H1 (cell line): ENCODE measurements around the gene PHETA1. TPM values are rescaled to one million over a fixed set of nuclear protein-coding genes. Genes with fewer than 3 reads are reported as not detected.

ENCODE experiments used
- CTCF ChIA-PET: fragments of 300-600 bp; sonication (Branson Sonifier 250); formaldehyde crosslinking; loops from one replicate; lab custom pipeline; 2021; ENCODE audit not compliant: partially characterized antibody; lab: Charles Lee
- POLR2A ChIA-PET: fragments of 300-600 bp; sonication (Branson Sonifier 250); formaldehyde crosslinking; loops from one replicate; lab custom pipeline; 2021; ENCODE audit warnings: inconsistent platforms; ENCODE audit not compliant: partially characterized antibody; lab: Charles Lee
- DNase-seq, 2 experiments: peaks; one replicate each; pipeline versions ENCODE4 v3.0.0 to v3.0.0-alpha.2; 2010 to 2022; ENCODE audit warnings: low spot score in 2 of 2, low read depth in 1 of 2, mixed read lengths in 1 of 2
- FAIRE-seq: peaks from 2 replicates; lab custom pipeline; 2011; peaks lifted over from hg19 to GRCh38; lab: Jason Lieb, UNC
- H2AFZ ChIP-seq: 2 replicates; pipeline ENCODE4 v1.8.1; 2012; ENCODE audit warnings: low read length, inconsistent platforms
- H2AK5ac ChIP-seq: 2 replicates; pipeline ENCODE4 v1.6.1; 2013; ENCODE audit warnings: low read depth, low read length
- H2BK120ac ChIP-seq: replicated peaks from 2 replicates; pipeline ENCODE3; 2013; ENCODE audit warnings: low read depth, low read length, inconsistent platforms
- H2BK12ac ChIP-seq: 2 replicates; pipeline ENCODE4 v1.6.1; 2013; ENCODE audit warnings: low read depth, low read length
- H2BK15ac ChIP-seq: 2 replicates; pipeline ENCODE4 v1.6.1; 2013; ENCODE audit warnings: low read length
- H2BK20ac ChIP-seq: 2 replicates; pipeline ENCODE4 v1.6.1; 2013; ENCODE audit warnings: low read length
- H2BK5ac ChIP-seq: 2 replicates; pipeline ENCODE4 v1.6.1; 2013; ENCODE audit warnings: low read depth, low read length
- H3K14ac ChIP-seq: 2 replicates; pipeline ENCODE4 v1.6.1; 2013; ENCODE audit warnings: inconsistent platforms; ENCODE audit not compliant: insufficient read length
- H3K18ac ChIP-seq: 2 replicates; pipeline ENCODE4 v1.6.1; 2013; ENCODE audit warnings: low read length; ENCODE audit errors: extremely low read depth
- H3K23ac ChIP-seq: 2 replicates; pipeline ENCODE4 v1.6.1; 2013; ENCODE audit warnings: inconsistent platforms; ENCODE audit not compliant: insufficient read length
- H3K23me2 ChIP-seq: 2 replicates; pipeline ENCODE4 v1.6.1; 2013; ENCODE audit warnings: low read depth, low read length
- H3K27ac ChIP-seq: 2 replicates; pipeline ENCODE4 v1.6.1; 2011; ENCODE audit warnings: low read depth, low read length, inconsistent platforms
- H3K27me3 ChIP-seq, 4 experiments: replicated peaks in 1 of 4; 1 replicate in 1 of 4; 2 replicates in 3 of 4; pipeline versions ENCODE4 v1.6.1 to v1.8.1; 2011 to 2013; ENCODE audit warnings: low read length in 3 of 4, mild to moderate bottlenecking in 3 of 4, inconsistent platforms in 2 of 4, mixed read lengths in 2 of 4, moderate library complexity in 1 of 4; ENCODE audit not compliant: control insufficient read depth in 3 of 4, insufficient read depth in 3 of 4; ENCODE audit errors: extremely low read depth in 1 of 4
- H3K36me3 ChIP-seq, 4 experiments: 2 replicates each; pipeline versions ENCODE4 v1.6.1 to v1.8.1; 2011 to 2013; ENCODE audit warnings: mild to moderate bottlenecking in 4 of 4, low read length in 3 of 4, moderate library complexity in 2 of 4, control low read depth in 1 of 4, inconsistent platforms in 1 of 4; ENCODE audit not compliant: insufficient read depth in 4 of 4, control insufficient read depth in 2 of 4
- H3K4ac ChIP-seq: replicated peaks from 2 replicates; pipeline ENCODE3; 2013; ENCODE audit warnings: low read length, low read depth, mixed read lengths, inconsistent platforms; ENCODE audit not compliant: insufficient read length
- H3K4me1 ChIP-seq, 4 experiments: replicated peaks in 1 of 4; 1 replicate in 1 of 4; 2 replicates in 3 of 4; pipeline versions ENCODE4 v1.6.1 to v1.8.1; 2011 to 2013; ENCODE audit warnings: low read length in 3 of 4, inconsistent platforms in 2 of 4, mixed read lengths in 1 of 4; ENCODE audit not compliant: insufficient read depth in 4 of 4, control insufficient read depth in 3 of 4
- H3K4me2 ChIP-seq, 2 experiments: 2 replicates each; pipeline versions ENCODE4 v1.6.1 to v1.8.1; 2011 to 2013; ENCODE audit warnings: low read depth in 2 of 2, low read length in 2 of 2, control low read depth in 1 of 2, inconsistent platforms in 1 of 2, mild to moderate bottlenecking in 1 of 2; ENCODE audit not compliant: insufficient read depth in 1 of 2
- H3K4me3 ChIP-seq, 4 experiments: fragments of 200-600, 300-600 bp in 1 of 4; sonication (generic), shearing (Covaris generic), sonication (Bioruptor Twin) in 1 of 4; 2 replicates each; pipeline versions ENCODE4 v1.5.1 to v1.8.1; 2011 to 2016; ENCODE audit warnings: low read length in 4 of 4, low read depth in 3 of 4, control low read depth in 2 of 4, inconsistent platforms in 2 of 4, mild to moderate bottlenecking in 2 of 4, mixed read lengths in 1 of 4, moderate library complexity in 1 of 4; ENCODE audit not compliant: insufficient read depth in 2 of 4; ENCODE audit errors: extremely low read depth in 1 of 4
- H3K56ac ChIP-seq: replicated peaks from 2 replicates; pipeline ENCODE3; 2013; ENCODE audit warnings: low read depth, mild to moderate bottlenecking, mixed read lengths, low read length, inconsistent platforms; ENCODE audit not compliant: insufficient read length
- H3K79me1 ChIP-seq: 2 replicates; pipeline ENCODE4 v1.6.1; 2013; ENCODE audit warnings: low read depth, low read length, control low read depth
- H3K79me2 ChIP-seq, 2 experiments: 2 replicates each; pipeline versions ENCODE4 v1.6.1 to v1.8.1; 2012 to 2013; ENCODE audit warnings: low read length in 2 of 2, mild to moderate bottlenecking in 2 of 2, inconsistent platforms in 1 of 2; ENCODE audit not compliant: insufficient read depth in 2 of 2, control insufficient read depth in 1 of 2
- H3K9ac ChIP-seq, 4 experiments: replicated peaks in 1 of 4; 1 replicate in 1 of 4; 2 replicates in 3 of 4; pipeline versions ENCODE4 v1.6.1 to v1.8.1; 2011 to 2013; ENCODE audit warnings: low read depth in 3 of 4, low read length in 3 of 4, control low read depth in 2 of 4, mild to moderate bottlenecking in 2 of 4, moderate library complexity in 2 of 4, inconsistent platforms in 1 of 4; ENCODE audit errors: extremely low read depth in 1 of 4
- H3K9me3 ChIP-seq, 2 experiments: 2 replicates each; pipeline versions ENCODE4 v1.6.1 to v1.8.1; 2012 to 2013; ENCODE audit warnings: mild to moderate bottlenecking in 2 of 2, moderate library complexity in 2 of 2, control low read depth in 1 of 2, inconsistent platforms in 1 of 2, low read depth in 1 of 2, low read length in 1 of 2, mixed read lengths in 1 of 2; ENCODE audit not compliant: insufficient read depth in 2 of 2
- H4K20me1 ChIP-seq, 2 experiments: replicated peaks in 1 of 2; 2 replicates each; pipeline versions ENCODE3 to v1.8.1; 2011 to 2013; ENCODE audit warnings: inconsistent platforms in 2 of 2, low read length in 2 of 2, mild to moderate bottlenecking in 1 of 2; ENCODE audit not compliant: insufficient read depth in 2 of 2, control insufficient read depth in 1 of 2
- H4K5ac ChIP-seq: 2 replicates; pipeline ENCODE4 v1.6.1; 2013; ENCODE audit warnings: low read length, low read depth, mixed read lengths, inconsistent platforms; ENCODE audit not compliant: insufficient read length
- H4K8ac ChIP-seq: 2 replicates; pipeline ENCODE4 v1.8.0; 2013; ENCODE audit warnings: mild to moderate bottlenecking, moderate library complexity, low read length, inconsistent platforms; ENCODE audit not compliant: insufficient read depth; ENCODE audit errors: extremely low read depth
- H4K91ac ChIP-seq: replicated peaks from 2 replicates; pipeline ENCODE3; 2013; ENCODE audit warnings: low read length, mixed read lengths, inconsistent platforms; ENCODE audit not compliant: insufficient read length
- NANOG ChIP-seq: IDR thresholded peaks from 2 replicates; pipeline ENCODE4 v1.6.1; 2011; ENCODE audit warnings: low read length, low read depth, mild to moderate bottlenecking, inconsistent platforms; ENCODE audit not compliant: insufficient read depth, poor library complexity, severe bottlenecking
- RNF2 ChIP-seq: fragments of 200-900, 300-1000 bp; sonication (generic); IDR thresholded peaks from 2 replicates; pipeline ENCODE4 v1.7.1; 2016; ENCODE audit warnings: borderline replicate concordance, low read depth, mild to moderate bottlenecking, antibody characterized with exemption, low read length; ENCODE audit not compliant: poor library complexity, severe bottlenecking; ENCODE audit errors: missing control alignments
- SIX5 ChIP-seq: IDR thresholded peaks from 2 replicates; pipeline ENCODE4 v1.6.1; 2011; ENCODE audit warnings: mild to moderate bottlenecking, low read depth, low read length
- SRF ChIP-seq: IDR thresholded peaks from 2 replicates; pipeline ENCODE4 v1.6.1; 2011; ENCODE audit warnings: mild to moderate bottlenecking, low read depth, low read length, moderate library complexity
- SUZ12 ChIP-seq: fragments of 200-600 bp; sonication (generic); IDR thresholded peaks from 2 replicates; pipeline ENCODE4 v1.6.1; 2012; ENCODE audit warnings: mild to moderate bottlenecking, inconsistent platforms, low read length, moderate library complexity, mixed read lengths
- WGBS, 2 experiments: shearing (Covaris generic) in 1 of 2; methylation state at CpG; one replicate each; pipeline versions ENCODE4 v1.1.6 to v1.1.7; 2013 to 2015; ENCODE audit warnings: low lambda C conversion rate in 2 of 2, mixed read lengths in 2 of 2, inconsistent platforms in 1 of 2, low coverage in 1 of 2, missing lambda C conversion rate in 1 of 2; ENCODE audit not compliant: insufficient replicate concordance in 2 of 2, insufficient coverage in 1 of 2, insufficient read length in 1 of 2; ENCODE audit errors: extremely low coverage in 1 of 2, missing lambda C conversion rate in 1 of 2; 5-methylcytosine and 5-hydroxymethylcytosine counted together
- polyA plus RNA-seq, 7 experiments: library from polyadenylated mRNA; depleted of rRNA in 3 of 7; stranded (reverse) in 5 of 7; unstranded in 2 of 7; fragments of >200 nt in 5 of 7; fragments of 200-250 nt in 2 of 7; gene quantifications; 1 replicate in 5 of 7; 2 replicates in 1 of 7; 4 replicates in 1 of 7; pipeline versions ENCODE4 v1.2.1 to v1.2.3, GENCODE V29; 2011 to 2013; ENCODE audit warnings: missing spikeins in 2 of 7, mixed read lengths in 2 of 7
- total RNA-seq: library from RNA; stranded (reverse); fragmentation: NEBNext Ultra II Directional; extraction: Animal tissue kit (Norgen Biotek cat#: 25700); gene quantifications from 2 replicates; pipeline ENCODE4 v1.2.1, GENCODE V29; 2021
- TF ChIP-seq, protein P1 (sequence below), 3 experiments: IDR thresholded peaks; 1 replicate in 2 of 3; 2 replicates in 1 of 3; pipeline versions ENCODE4 v1.5.1 to v1.6.1; 2011; ENCODE audit warnings: low read length in 3 of 3, mild to moderate bottlenecking in 3 of 3, inconsistent platforms in 2 of 3, low read depth in 1 of 3, moderate library complexity in 1 of 3; ENCODE audit not compliant: insufficient read depth in 1 of 3; ENCODE audit errors: control extremely low read depth in 1 of 3

PHETA1 gene
- total and polyA plus RNA-seq, 2 of the 8 experiments (the other 6 are each of a cell fraction or from before 2014, with no cell fraction given): 5.2 to 12.3 TPM

DNA sequence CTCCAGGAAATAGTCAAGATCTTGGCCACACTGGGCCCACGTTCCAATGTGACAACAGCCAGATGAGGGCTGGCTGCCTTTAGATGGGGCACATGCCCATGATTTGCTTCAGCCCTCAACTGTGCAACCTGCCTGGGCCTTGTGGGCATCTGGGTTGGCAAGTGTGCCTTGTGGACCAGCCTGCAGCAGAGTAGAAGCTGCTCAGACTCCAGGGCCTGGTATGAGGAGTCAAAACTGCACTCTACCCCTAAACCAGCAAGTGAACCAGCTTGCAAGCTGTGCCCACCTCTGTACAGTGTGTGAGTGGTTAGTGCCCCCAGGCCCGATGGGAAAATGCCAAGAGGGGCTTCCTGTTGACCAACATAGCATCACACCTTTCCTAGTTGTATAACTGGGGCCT is 17.9 kb downstream of the PHETA1 start:
- Histone ChIP-seq H2BK5ac (no peak overlapping the region), H3K56ac (no peak overlapping the region), H4K20me1 (no peaks in the 10 kb centered on the region), H2AK5ac (no peak overlapping the region), H4K5ac (no peak overlapping the region), H3K4me3 (no peak overlapping the region), H3K9ac (no peak overlapping the region; a peak in 2 of 7 replicates), H3K27ac (no peak overlapping the region), H3K4me1 (0 out of 7 replicates have a peak, but pooled peaks cover 0 to 4% (median 0%) of the 10 kb centered on the region in 4 experiments), H3K79me1 (no peaks in the 10 kb centered on the region), H2BK15ac (no peak overlapping the region), H3K9me3 (peaks cover 12 to 16% of the 10 kb centered on the region in 2 experiments; a peak in 3 of 4 replicates), H3K79me2 (no peaks in the 10 kb centered on the region), H3K23me2 (no peaks in the 10 kb centered on the region), H3K18ac (no peak overlapping the region), H3K23ac (no peak overlapping the region), H3K4me2 (no peak overlapping the region), H3K4ac (no peak overlapping the region), H4K8ac (no peak overlapping the region), H2BK12ac (no peak overlapping the region), H3K14ac (no peak overlapping the region), H2BK120ac (no peak overlapping the region), H3K36me3 (peaks cover 0 to 6% (median 1%) of the 10 kb centered on the region in 4 experiments; a peak in 3 of 8 replicates), H2BK20ac (no peak overlapping the region), H2AFZ (no peak overlapping the region), H4K91ac (no peak overlapping the region), H3K27me3 (no peaks in the 10 kb centered on the region; a peak in 1 of 7 replicates)
- DNase-seq (no peak), FAIRE-seq (no peak)
- ChIA-PET CTCF (interaction anchor here (0.6 to 1.5 kb wide), 4 partner anchors 8 to 141 kb away, joined by 3 to 6 read pairs (median 4); no protein-coding TSS in a partner anchor), POLR2A (interaction anchor here (0.6 kb wide), 1 partner anchor 8 kb away, joined by 5 read pairs; no protein-coding TSS in a partner anchor)
- WGBS, 2 experiments: 86% methylated on average over 2 of the region's 2 CpGs; no CpG with 5 or more reads in 1 of the 2 experiments
- TF ChIP-seq SIX5 (no peak), SRF (no peak), RNF2 (no peak), NANOG (no peak), SUZ12 (no peak)
- TF ChIP-seq, protein P1, sequence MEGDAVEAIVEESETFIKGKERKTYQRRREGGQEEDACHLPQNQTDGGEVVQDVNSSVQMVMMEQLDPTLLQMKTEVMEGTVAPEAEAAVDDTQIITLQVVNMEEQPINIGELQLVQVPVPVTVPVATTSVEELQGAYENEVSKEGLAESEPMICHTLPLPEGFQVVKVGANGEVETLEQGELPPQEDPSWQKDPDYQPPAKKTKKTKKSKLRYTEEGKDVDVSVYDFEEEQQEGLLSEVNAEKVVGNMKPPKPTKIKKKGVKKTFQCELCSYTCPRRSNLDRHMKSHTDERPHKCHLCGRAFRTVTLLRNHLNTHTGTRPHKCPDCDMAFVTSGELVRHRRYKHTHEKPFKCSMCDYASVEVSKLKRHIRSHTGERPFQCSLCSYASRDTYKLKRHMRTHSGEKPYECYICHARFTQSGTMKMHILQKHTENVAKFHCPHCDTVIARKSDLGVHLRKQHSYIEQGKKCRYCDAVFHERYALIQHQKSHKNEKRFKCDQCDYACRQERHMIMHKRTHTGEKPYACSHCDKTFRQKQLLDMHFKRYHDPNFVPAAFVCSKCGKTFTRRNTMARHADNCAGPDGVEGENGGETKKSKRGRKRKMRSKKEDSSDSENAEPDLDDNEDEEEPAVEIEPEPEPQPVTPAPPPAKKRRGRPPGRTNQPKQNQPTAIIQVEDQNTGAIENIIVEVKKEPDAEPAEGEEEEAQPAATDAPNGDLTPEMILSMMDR (IDR thresholded peaks at IDR 0.05; ENCODE audit: control extremely low read depth in 1 of 3, insufficient read depth in 1 of 3, low read depth in 1 of 3, low read length in 3 of 3): no peak
